22Rv1 (cell line): Measurements from ENCODE around the gene MMP12.
A peak's percentile ranks its signal among the peaks of the same experiment; 100 is the strongest.

ENCODE experiments used
- H3K27ac ChIP-seq: fragments of 450-650 bp; 2 replicates; pipeline ENCODE4 v1.5.1; 2017
- CTCF ChIP-seq: fragments of 450-650 bp; IDR thresholded peaks from 2 replicates; pipeline ENCODE4 v1.5.1; 2017; ENCODE audit warnings: mild to moderate bottlenecking
- ZFX ChIP-seq: fragments of 450-650 bp; IDR thresholded peaks from 2 replicates; pipeline ENCODE4 v1.6.1; 2017; ENCODE audit warnings: antibody characterized with exemption, borderline replicate concordance

MMP12 gene

DNA sequence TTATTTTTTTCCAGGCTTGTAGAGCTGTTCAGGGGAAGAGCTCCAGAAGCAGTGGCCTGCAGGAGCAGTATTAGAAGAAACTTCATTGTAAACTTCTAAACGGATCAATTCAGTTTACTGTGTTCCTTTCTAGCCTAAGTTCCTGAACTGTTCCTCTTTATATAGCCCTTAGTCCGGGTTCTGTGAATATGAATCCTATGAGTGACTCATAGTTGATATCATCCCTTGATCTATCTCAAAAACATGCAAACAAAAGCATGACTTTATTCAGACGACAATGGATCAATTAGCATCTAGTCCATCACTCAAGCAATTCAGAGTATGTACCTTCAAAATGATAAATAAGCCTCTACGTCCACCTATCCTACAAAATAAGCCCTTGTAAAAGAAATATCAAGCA is at the start of gene MMP12:
Gene MMP12, minus strand, starts transcription at position 131 of the 400 bp plus-strand sequence. Its CDS starts 45 bp downstream, at position 86.
- no peak within 1 kb of the TSS for H3K27ac ChIP-seq

DNA sequence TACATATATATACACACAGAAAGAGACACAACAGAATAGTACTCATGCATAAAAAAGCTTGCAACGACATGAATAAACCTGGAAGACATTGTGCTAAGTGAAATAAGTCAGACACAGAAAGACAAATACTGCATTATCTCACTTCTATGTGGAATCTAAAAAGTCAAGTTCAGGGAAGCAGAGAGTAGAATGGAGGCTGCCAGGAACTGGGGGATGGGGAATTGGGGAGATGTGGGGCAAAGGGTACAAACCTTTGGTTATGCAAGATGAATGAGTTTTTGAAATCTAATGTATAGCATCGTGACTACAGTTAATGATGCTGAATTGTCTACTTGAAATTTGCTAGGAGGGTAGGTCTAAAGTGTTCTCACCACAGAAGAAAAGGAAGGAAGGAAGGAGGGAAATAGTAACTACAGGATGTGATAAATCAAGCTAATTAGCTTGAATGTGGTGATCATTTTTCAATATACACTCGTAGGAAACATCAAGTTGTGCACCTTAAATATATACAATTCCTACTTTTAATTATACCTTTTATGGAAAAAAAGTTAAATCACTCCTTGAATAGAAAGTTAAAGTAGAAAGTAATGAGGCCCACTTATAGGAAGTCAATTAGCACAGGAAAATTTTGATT is 46.9 kb upstream of the MMP12 start:
- TF ChIP-seq ZFX = no peak
- TF ChIP-seq CTCF = no peak
- no peak overlapping the region for H3K27ac ChIP-seq

More for the DNA sequence above, at the start of gene MMP12:
- TF ChIP-seq CTCF (no peak), ZFX (no peak)

DNA sequence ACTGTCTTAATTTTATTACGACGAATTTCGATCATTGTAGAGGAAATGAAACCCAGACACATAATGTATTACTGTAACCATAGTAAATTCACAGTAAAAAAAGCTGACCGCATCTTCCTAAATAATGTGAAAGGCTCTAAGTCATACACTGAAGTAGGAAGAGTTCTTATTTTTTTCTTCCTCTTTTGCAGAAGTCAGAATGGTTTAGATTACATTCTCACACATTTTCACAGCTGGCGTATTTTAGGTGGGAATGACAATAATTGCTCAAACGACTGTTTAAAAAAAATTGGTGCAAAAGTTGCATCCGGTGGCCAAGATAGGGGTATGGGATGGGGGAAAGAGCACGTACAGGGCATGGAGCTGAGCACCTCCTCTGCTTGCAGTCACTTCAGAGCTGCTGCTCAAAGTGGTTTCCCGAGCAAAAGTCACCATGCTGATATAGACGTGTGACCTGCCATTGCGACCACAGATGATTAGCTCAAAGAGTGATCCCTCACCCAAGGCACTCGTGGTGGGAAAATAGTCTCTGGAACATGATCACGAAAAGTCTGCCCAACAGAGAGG is 45.4 kb upstream of the MMP12 start:
- TF ChIP-seq CTCF (no peak), ZFX (no peak)
- no peak overlapping the region for H3K27ac ChIP-seq

DNA sequence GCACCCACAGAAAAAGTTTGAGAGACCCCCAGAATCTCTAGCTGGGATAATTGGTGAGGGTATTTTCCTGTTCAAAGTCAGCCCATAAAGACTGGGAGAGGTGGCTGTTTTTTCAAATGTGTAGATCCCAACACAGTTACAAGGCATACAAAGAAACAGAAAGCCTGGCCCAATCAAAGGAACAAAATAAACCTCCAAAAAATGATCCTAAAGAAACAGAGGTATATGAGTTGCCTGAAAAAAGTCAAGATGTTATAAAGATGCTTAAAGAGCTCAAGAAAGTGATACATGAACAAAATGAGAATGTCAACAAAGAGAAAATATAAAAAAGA is 40.2 kb upstream of the MMP12 start:
- H3K27ac ChIP-seq = no peak overlapping the region
- TF ChIP-seq CTCF (peak; percentile 42), ZFX (no peak)

DNA sequence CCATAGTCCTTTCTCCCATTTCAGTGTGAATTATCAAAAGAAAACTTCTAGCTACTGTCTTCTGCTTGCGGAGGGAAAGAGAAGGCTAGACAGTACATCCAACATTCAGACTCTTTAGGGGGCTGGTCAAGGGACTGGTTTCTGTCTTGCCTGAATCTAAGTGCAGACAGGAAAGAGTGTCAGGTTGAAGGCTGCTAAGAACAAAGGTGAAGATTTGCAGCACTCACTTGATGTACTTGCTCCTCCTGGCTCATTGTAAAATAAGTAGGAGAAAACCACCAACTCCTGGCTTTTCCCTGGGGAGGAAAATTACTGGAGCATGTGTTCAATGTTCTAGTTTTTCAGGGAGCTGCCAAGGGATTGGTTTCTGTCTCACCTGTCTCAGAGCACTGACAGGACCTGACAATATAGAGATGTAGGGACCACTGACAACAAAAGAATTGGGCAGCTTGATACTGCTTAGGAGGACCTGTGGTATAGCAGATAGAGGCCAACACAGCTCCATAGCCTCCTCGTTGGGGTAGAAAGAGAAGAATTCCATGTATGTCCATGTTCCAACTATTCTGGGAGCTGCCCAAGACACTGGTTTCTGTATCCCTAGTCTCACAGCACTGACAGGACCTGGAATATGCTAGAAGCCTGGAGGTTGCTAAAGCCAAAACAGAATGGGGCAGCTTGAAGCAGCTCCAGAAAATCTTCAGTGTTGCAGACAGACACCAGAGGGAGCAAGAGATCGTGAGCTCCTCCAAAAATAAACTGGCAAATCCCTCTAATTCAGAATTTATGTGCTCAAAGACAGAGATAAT is 39.7 kb upstream of the MMP12 start:
- TF ChIP-seq ZFX (no peak), CTCF (peak; percentile 72)
- H3K27ac ChIP-seq = no peak overlapping the region

GRCh38 chr11:102912482-102912830 is 37.7 kb upstream of the MMP12 start:
- TF ChIP-seq CTCF (no peak), ZFX (no peak)
- H3K27ac ChIP-seq = no peak overlapping the region
